ENCODE data around the gene TFRC. TPM values are rescaled to one million over a fixed set of nuclear protein-coding genes. Genes with fewer than 3 reads are reported as not detected.

TFRC gene
- total and polyA plus RNA-seq, 2 experiments from 2014 or later = 35.5 to 187 TPM

DNA sequence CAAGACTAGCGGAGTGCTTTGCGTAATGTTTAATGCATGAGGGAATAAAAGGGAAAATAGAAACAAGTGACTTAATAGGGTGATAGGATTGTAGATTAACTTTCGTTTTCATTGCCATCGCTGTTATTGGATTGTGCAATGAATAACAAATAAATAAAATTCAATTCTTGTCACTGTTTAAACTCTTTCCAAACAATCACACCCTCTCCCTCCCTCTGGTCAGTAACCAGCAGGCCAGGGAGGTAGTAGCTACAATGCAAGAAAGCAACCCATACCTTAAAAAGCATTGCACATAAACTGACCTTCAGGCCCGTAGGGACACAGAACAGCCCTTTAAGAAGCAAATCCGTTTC lies 705 bp upstream of the TFRC start:
- DNase-seq (ENCODE audit: low spot score) = no peak
- Mint-ChIP-seq H3K27ac (no peak overlapping the region), H3K9me3 (no peaks in the 10 kb centered on the region; the same call in 2 of the 3 replicates), H3K27me3 (ENCODE audit: insufficient read depth, low read depth, poor library complexity) (peaks cover 9% of the 10 kb centered on the region), H3K4me1 (peaks cover 17% of the 10 kb centered on the region), H3K4me3 (peak overlapping the region; percentile 100), H3K36me3 (ENCODE audit: low read depth) (peaks cover 10% of the 10 kb centered on the region; the same call in 2 of the 3 replicates)
- no peaks in the 10 kb centered on the region for H3K9me2 ChIP-seq (ENCODE audit: insufficient read depth)
- TF ChIP-seq ZNF331 (CRISPR knock-in tag; IDR thresholded peaks at IDR 0.05; ENCODE audit: low read depth) = no peak
- no peak for TF ChIP-seq POLR2AphosphoS5 (IDR thresholded peaks at IDR 0.05; ENCODE audit: low read depth)
- TF ChIP-seq, protein P1, sequence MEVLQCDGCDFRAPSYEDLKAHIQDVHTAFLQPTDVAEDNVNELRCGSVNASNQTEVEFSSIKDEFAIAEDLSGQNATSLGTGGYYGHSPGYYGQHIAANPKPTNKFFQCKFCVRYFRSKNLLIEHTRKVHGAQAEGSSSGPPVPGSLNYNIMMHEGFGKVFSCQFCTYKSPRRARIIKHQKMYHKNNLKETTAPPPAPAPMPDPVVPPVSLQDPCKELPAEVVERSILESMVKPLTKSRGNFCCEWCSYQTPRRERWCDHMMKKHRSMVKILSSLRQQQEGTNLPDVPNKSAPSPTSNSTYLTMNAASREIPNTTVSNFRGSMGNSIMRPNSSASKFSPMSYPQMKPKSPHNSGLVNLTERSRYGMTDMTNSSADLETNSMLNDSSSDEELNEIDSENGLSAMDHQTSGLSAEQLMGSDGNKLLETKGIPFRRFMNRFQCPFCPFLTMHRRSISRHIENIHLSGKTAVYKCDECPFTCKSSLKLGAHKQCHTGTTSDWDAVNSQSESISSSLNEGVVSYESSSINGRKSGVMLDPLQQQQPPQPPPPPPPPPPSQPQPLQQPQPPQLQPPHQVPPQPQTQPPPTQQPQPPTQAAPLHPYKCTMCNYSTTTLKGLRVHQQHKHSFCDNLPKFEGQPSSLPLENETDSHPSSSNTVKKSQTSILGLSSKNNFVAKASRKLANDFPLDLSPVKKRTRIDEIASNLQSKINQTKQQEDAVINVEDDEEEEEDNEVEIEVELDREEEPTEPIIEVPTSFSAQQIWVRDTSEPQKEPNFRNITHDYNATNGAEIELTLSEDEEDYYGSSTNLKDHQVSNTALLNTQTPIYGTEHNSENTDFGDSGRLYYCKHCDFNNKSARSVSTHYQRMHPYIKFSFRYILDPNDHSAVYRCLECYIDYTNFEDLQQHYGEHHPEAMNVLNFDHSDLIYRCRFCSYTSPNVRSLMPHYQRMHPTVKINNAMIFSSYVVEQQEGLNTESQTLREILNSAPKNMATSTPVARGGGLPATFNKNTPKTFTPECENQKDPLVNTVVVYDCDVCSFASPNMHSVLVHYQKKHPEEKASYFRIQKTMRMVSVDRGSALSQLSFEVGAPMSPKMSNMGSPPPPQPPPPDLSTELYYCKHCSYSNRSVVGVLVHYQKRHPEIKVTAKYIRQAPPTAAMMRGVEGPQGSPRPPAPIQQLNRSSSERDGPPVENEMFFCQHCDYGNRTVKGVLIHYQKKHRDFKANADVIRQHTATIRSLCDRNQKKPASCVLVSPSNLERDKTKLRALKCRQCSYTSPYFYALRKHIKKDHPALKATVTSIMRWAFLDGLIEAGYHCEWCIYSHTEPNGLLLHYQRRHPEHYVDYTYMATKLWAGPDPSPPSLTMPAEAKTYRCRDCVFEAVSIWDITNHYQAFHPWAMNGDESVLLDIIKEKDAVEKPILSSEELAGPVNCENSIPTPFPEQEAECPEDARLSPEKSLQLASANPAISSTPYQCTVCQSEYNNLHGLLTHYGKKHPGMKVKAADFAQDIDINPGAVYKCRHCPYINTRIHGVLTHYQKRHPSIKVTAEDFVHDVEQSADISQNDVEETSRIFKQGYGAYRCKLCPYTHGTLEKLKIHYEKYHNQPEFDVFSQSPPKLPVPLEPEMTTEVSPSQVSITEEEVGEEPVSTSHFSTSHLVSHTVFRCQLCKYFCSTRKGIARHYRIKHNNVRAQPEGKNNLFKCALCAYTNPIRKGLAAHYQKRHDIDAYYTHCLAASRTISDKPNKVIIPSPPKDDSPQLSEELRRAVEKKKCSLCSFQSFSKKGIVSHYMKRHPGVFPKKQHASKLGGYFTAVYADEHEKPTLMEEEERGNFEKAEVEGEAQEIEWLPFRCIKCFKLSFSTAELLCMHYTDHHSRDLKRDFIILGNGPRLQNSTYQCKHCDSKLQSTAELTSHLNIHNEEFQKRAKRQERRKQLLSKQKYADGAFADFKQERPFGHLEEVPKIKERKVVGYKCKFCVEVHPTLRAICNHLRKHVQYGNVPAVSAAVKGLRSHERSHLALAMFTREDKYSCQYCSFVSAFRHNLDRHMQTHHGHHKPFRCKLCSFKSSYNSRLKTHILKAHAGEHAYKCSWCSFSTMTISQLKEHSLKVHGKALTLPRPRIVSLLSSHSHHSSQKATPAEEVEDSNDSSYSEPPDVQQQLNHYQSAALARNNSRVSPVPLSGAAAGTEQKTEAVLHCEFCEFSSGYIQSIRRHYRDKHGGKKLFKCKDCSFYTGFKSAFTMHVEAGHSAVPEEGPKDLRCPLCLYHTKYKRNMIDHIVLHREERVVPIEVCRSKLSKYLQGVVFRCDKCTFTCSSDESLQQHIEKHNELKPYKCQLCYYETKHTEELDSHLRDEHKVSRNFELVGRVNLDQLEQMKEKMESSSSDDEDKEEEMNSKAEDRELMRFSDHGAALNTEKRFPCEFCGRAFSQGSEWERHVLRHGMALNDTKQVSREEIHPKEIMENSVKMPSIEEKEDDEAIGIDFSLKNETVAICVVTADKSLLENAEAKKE (CRISPR knock-in tag; IDR thresholded peaks at IDR 0.05) = no peak
- TF ChIP-seq STAT1 (IDR thresholded peaks at IDR 0.05; ENCODE audit: unreplicated experiment) = no peak
- TF ChIP-seq EZH2phosphoT487 (IDR thresholded peaks at IDR 0.05; ENCODE audit: unreplicated experiment) = no peak
- TF ChIP-seq, protein P2, sequence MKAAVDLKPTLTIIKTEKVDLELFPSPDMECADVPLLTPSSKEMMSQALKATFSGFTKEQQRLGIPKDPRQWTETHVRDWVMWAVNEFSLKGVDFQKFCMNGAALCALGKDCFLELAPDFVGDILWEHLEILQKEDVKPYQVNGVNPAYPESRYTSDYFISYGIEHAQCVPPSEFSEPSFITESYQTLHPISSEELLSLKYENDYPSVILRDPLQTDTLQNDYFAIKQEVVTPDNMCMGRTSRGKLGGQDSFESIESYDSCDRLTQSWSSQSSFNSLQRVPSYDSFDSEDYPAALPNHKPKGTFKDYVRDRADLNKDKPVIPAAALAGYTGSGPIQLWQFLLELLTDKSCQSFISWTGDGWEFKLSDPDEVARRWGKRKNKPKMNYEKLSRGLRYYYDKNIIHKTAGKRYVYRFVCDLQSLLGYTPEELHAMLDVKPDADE (IDR thresholded peaks at IDR 0.05) = no peak
- no peak for TF ChIP-seq REST (IDR thresholded peaks at IDR 0.05; ENCODE audit: unreplicated experiment)
- TF ChIP-seq ZNF114 (CRISPR knock-in tag; IDR thresholded peaks at IDR 0.05) = no peak
- no peak for TF ChIP-seq CREB1 (CRISPR knock-in tag; IDR thresholded peaks at IDR 0.05; ENCODE audit: low read depth)
- TF ChIP-seq, protein P3, sequence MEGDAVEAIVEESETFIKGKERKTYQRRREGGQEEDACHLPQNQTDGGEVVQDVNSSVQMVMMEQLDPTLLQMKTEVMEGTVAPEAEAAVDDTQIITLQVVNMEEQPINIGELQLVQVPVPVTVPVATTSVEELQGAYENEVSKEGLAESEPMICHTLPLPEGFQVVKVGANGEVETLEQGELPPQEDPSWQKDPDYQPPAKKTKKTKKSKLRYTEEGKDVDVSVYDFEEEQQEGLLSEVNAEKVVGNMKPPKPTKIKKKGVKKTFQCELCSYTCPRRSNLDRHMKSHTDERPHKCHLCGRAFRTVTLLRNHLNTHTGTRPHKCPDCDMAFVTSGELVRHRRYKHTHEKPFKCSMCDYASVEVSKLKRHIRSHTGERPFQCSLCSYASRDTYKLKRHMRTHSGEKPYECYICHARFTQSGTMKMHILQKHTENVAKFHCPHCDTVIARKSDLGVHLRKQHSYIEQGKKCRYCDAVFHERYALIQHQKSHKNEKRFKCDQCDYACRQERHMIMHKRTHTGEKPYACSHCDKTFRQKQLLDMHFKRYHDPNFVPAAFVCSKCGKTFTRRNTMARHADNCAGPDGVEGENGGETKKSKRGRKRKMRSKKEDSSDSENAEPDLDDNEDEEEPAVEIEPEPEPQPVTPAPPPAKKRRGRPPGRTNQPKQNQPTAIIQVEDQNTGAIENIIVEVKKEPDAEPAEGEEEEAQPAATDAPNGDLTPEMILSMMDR (conservative IDR thresholded peaks at IDR 0.05; ENCODE audit: low read depth in 2 of 2) = no peak
- TF ChIP-seq EZH2 (IDR thresholded peaks at IDR 0.05; ENCODE audit: low read depth, unreplicated experiment) = no peak
- TF ChIP-seq JUNB (IDR thresholded peaks at IDR 0.05; ENCODE audit: unreplicated experiment) = no peak
- TF ChIP-seq NANOG (IDR thresholded peaks at IDR 0.05; ENCODE audit: borderline replicate concordance) = no peak
- H3K4me2 ChIP-seq = peak overlapping the region; percentile 92
- H3K4me3 ChIP-seq = peak overlapping the region; percentile 82
- peaks cover 40% of the 10 kb centered on the region for H3K79me2 ChIP-seq (replicated peaks; ENCODE audit: insufficient read depth)
- H4K20me1 ChIP-seq (replicated peaks; ENCODE audit: insufficient read depth) = peaks cover 29% of the 10 kb centered on the region
- H3K27me3 ChIP-seq (ENCODE audit: insufficient read depth) = peaks cover 5% of the 10 kb centered on the region; the same call in 1 of the 2 replicates
- no peaks in the 10 kb centered on the region for H3K36me3 ChIP-seq (ENCODE audit: insufficient read depth)
- H2AFZ ChIP-seq = peak overlapping the region; percentile 72; the same call in 1 of the 2 replicates
- no peaks in the 10 kb centered on the region for H3F3A ChIP-seq (replicated peaks; ENCODE audit: low read depth)
- ATAC-seq = no peak
- no peak overlapping the region for H3K27ac ChIP-seq (ENCODE audit: low read depth)
- H3K4me1 ChIP-seq (ENCODE audit: insufficient read depth) = peaks cover 26% of the 10 kb centered on the region
